Ectodermal cell (in vitro differentiated cells): ENCODE measurements around the gene KCNQ1.

Experiments used
- H3K27ac ChIP-seq: 2 replicates; pipeline ENCODE4 v1.7.0; 2013; ENCODE audit warnings: mild to moderate bottlenecking, low read depth, low read length; ENCODE audit not compliant: insufficient read depth, poor library complexity, severe bottlenecking
- H3K27me3 ChIP-seq: 2 replicates; pipeline ENCODE4 v1.7.0; 2013; ENCODE audit warnings: mild to moderate bottlenecking, low read length; ENCODE audit not compliant: insufficient read depth, control insufficient read depth, poor library complexity, severe bottlenecking
- H3K36me3 ChIP-seq: one replicate; pipeline ENCODE4 v1.7.0; 2013; ENCODE audit warnings: low read length; ENCODE audit not compliant: control insufficient read depth, insufficient read depth
- H3K4me1 ChIP-seq: one replicate; pipeline ENCODE4 v1.7.0; 2013; ENCODE audit warnings: low read length; ENCODE audit not compliant: control insufficient read depth, insufficient read depth
- H3K4me3 ChIP-seq: 2 replicates; pipeline ENCODE4 v1.7.0; 2013; ENCODE audit warnings: low read depth, low read length, control low read depth; ENCODE audit not compliant: insufficient read depth
- H3K9me3 ChIP-seq: 2 replicates; pipeline ENCODE4 v1.7.0; 2013; ENCODE audit warnings: mild to moderate bottlenecking, low read length, moderate library complexity; ENCODE audit not compliant: control insufficient read depth
- WGBS, 2 experiments: methylation state at CpG; one replicate each; pipeline ENCODE4 v1.1.7; 2013; ENCODE audit warnings: missing lambda C conversion rate in 2 of 2; 5-methylcytosine and 5-hydroxymethylcytosine counted together

The KCNQ1 gene

DNA sequence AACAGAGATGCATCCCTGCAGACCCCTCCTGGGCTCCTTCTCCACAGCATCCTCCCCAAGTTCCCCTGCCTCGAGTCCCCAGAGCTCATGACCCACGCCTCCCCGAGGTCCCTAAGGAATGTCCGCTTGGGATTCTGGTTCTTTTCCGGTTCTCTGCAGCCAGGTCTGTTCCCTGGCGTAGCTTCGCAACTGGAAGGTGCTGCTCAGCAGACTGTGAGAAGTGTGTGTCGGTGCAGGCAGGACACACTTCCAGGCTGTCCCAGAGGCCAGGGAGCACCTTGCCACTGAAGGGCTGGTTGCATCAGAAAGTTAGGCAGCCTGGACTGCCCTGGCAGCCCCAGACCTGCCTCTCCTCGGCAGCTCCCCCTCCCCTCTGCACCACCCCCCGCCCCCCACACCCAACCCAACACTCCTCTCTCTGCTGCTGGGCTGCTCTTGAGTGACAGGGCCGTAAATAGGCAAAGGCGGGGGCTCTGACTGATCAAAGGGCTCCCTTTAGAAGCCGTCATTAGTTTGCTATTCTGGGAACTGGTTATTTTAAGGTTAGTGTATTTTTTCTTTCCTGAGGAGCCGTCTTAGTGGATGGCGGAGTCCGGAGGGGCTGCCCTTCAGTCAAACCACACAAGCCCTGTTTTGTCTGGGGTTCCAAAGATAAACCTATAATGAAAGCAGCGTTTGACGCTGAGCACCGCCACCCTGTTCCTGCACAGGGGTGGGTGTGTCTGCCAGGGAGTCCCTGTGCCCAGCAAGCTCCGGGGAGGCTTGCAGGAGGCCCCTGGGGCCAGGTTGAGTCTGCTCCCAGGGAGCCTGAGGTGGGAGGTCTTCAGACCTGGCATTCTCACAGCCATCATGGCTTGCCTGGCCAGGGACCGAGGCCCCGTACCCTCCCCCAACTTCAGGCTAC is 343.6 kb downstream of the KCNQ1 start:
- Histone ChIP-seq H3K27ac (peak overlapping the region; percentile 59), H3K4me3 (no peak overlapping the region)
- WGBS, 2 experiments = 53 to 59% methylated on average over 21 to 22 of the region's 22 CpGs

GRCh38 chr11:2789331-2789730 is 344.5 kb downstream of the KCNQ1 start:
- peaks cover 12% of the 10 kb centered on the region for H3K4me1 ChIP-seq
- no peaks in the 10 kb centered on the region for H3K36me3 ChIP-seq
- H3K9me3 ChIP-seq = peaks cover 4% of the 10 kb centered on the region
- no peak overlapping the region for H3K27ac ChIP-seq
- 90 to 92% methylated on average over 18 of the region's 18 CpGs for WGBS, 2 experiments
- H3K27me3 ChIP-seq = peaks cover 28% of the 10 kb centered on the region
- no peak overlapping the region for H3K4me3 ChIP-seq

More for the DNA sequence above, 343.6 kb downstream of the KCNQ1 start:
- Histone ChIP-seq H3K9me3 (peaks cover 4% of the 10 kb centered on the region), H3K4me1 (peaks cover 12% of the 10 kb centered on the region), H3K36me3 (no peaks in the 10 kb centered on the region), H3K27me3 (peaks cover 28% of the 10 kb centered on the region)

DNA sequence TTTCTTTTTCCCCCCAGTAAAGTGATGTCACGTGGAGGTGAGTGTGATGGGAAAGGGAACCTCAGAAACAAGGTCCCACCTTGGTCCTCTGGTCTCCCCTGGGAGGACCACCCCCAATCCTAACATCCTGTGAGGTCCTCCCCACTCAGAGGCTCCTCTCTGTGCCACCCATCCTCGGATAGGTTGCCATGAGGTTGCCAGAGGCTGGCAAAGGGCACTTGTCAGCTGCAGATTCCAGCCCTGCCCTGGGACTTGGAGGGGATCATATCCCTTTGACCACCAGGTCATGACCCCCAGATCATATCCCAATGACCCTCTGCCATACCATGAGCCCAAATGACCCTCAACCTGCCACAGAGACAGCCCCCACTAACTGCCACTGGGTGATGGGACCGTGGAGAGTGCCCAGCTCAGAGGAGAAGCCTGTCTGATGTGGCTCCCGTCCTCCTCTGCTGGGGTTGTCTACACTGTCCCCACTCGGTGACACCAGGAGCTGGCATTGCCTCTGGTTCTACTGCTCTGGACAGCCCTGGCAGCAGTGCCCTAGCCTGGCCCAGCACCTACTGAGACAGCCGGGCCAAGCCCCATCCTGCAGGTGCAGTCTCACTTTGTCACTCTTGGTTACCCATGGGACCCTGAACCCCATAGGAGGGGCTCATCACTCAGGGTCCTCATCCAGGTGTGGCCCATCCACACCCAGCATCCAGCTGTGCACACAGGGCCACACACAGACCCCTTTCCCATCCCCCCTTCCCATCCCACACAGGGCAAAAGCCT is 345.2 kb downstream of the KCNQ1 start:
- no peak overlapping the region for H3K4me3 ChIP-seq
- peaks cover 28% of the 10 kb centered on the region for H3K27me3 ChIP-seq
- 95% methylated on average over 6 of the region's 6 CpGs for WGBS, 2 experiments
- peaks cover 12% of the 10 kb centered on the region for H3K4me1 ChIP-seq
- H3K9me3 ChIP-seq = peaks cover 4% of the 10 kb centered on the region
- H3K27ac ChIP-seq = no peak overlapping the region
- no peaks in the 10 kb centered on the region for H3K36me3 ChIP-seq

DNA sequence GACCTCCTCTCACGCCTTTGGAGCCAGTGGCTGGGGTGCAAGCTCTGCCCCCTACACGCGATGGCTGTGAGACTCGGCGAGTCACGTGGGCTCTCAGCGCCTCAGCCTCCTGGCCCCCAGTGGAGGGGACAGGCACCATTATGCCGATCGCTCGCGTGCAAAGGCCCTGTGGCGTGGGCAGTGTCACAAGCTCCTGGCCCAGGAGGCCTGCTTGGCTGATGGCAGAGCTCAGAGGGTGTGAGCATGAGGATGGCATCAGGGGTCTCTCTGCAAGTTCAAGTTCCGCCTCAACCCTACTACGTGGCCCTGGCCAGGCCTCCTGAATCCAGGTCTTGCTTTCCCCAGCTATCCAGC is 345.7 kb downstream of the KCNQ1 start:
- Histone ChIP-seq H3K27me3 (peaks cover 28% of the 10 kb centered on the region), H3K9me3 (peaks cover 4% of the 10 kb centered on the region), H3K27ac (no peak overlapping the region), H3K36me3 (no peaks in the 10 kb centered on the region), H3K4me1 (peaks cover 12% of the 10 kb centered on the region), H3K4me3 (no peak overlapping the region)
- WGBS, 2 experiments = 95 to 96% methylated on average over 14 of the region's 14 CpGs

- no peaks in the 10 kb centered on the region for H3K36me3 ChIP-seq
- H3K27ac ChIP-seq = no peak overlapping the region
- peaks cover 12% of the 10 kb centered on the region for H3K4me1 ChIP-seq
- peaks cover 28% of the 10 kb centered on the region for H3K27me3 ChIP-seq
- H3K9me3 ChIP-seq = no peaks in the 10 kb centered on the region
- 86% methylated on average over 20 of the region's 20 CpGs for WGBS, 2 experiments
- no peak overlapping the region for H3K4me3 ChIP-seq
Observed at GRCh38 chr11:2791139-2791520, 346.3 kb downstream of the KCNQ1 start.

DNA sequence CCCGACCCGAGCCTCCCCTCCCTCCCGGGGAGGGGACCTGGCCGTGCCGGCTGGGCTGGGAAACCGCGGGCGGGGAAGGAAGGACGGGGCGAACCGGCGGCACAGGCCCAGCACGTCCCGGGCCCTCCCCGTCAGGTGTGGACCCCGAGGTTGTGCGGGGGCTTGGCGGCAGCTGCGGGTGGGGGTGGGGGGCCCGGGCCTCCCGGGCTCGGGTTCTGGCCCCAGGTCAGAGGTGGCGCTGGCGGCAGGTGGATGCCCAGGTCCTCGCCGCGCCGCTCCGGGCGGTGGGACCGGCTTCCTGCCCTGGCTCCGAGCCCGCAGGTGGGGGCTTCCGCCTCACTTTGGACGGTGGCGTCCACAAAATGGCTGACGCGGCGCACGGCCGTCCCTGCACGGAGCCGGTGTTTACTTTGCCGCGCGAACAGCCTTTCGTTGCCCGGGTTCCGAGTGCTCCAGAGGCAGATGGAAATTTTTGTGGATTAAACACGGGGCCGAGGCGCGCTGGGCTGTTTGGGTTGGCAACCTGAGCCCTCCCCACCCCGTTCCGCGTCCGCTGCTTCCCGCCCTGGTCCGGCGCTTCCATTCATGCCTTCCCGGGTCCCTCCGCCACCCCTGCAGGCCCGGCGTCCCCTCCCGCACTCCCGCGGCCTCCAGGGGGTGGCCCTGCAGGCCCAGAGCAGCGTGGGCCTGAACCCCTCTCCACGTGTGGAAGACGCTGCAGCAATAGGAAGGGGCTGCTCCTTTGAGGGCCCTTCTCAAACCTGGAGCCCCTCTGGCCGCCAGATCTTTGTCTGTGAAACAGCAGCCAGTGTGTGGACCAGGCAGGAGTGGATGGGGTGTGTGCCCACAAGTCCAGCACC is 346.9 kb downstream of the KCNQ1 start:
- Histone ChIP-seq H3K4me1 (peaks cover 12% of the 10 kb centered on the region), H3K36me3 (no peaks in the 10 kb centered on the region), H3K27ac (no peak overlapping the region), H3K27me3 (peaks cover 28% of the 10 kb centered on the region), H3K9me3 (no peaks in the 10 kb centered on the region), H3K4me3 (peak overlapping the region; percentile 18)
- 42 to 48% methylated on average over 71 of the region's 71 CpGs for WGBS, 2 experiments

DNA sequence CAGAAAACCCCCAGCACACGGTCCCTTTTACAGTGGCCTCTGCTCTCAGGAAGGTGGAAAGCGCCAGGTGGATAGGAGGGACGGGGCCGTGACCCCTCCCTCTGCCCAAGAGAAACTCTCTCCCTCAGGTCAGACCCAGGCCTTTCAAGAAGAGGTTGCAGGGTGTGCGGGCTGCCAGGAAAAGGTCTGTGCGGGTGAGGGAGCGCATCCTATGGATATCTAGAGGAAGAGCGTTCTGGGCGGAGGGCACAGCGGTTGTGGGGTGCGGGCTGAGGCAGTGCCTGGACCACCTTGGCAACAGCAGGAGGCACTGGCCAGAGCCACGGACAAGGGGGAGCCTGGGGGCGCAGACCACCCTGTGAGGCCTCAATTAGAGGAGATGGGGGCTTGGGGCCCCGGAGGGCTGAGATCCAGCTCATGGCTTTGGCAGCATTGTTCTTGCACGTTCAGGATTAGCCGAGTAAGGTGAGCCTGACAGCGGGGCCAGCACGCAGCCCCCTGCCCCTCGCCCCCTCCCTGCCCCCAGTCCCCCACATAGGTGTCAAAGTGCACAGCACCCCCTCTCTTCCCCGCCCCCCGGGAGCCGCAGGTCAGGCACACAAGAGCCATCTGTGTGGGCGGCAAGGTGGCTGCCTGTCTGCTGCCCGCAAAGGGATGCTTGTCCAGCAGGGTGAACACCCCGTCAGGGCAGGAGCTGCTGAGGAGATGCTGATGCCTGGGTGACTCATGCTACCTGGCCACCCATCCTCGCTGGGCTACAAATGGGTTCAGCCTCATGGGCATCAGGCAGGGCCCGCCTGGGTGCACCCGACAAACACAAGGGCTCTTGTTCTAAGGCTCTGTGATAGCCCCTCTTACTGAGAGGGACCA is 347.8 kb downstream of the KCNQ1 start:
- WGBS, 2 experiments = 84 to 89% methylated on average over 27 to 28 of the region's 28 CpGs
- Histone ChIP-seq H3K4me3 (no peak overlapping the region), H3K9me3 (no peaks in the 10 kb centered on the region)

DNA sequence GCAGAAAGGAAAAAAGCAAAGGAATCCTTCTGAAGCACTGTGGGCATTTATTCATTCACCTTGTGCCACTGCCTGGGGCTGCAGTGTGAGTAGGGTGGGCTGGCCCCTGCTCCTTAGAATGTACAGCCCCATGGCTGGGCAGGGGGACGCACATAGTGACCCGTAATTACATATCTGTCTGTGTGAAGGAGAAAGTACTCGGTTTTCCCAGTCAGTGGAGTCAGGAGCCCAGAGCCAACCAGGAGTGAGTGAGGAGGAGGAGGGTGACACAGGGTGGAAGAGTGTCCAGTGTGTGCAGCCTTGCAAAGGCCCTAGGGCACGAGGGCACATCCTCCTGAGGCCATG is 348.9 kb downstream of the KCNQ1 start:
- Histone ChIP-seq H3K4me3 (no peak overlapping the region), H3K27ac (no peak overlapping the region), H3K9me3 (no peaks in the 10 kb centered on the region), H3K4me1 (peaks cover 5% of the 10 kb centered on the region), H3K27me3 (peaks cover 28% of the 10 kb centered on the region), H3K36me3 (no peaks in the 10 kb centered on the region)
- 91 to 92% methylated on average over 4 of the region's 4 CpGs for whole genome bisulfite sequencing, 2 experiments

More for the DNA sequence above, 347.8 kb downstream of the KCNQ1 start:
- peaks cover 28% of the 10 kb centered on the region for H3K27me3 ChIP-seq
- H3K4me1 ChIP-seq = peaks cover 12% of the 10 kb centered on the region
- H3K36me3 ChIP-seq = no peaks in the 10 kb centered on the region
- H3K27ac ChIP-seq = no peak overlapping the region
